Fibroblast of lung (primary cell): ENCODE measurements around the gene NUP133. TPM values are rescaled to one million over a fixed set of nuclear protein-coding genes. Genes with fewer than 3 reads are reported as not detected.

ENCODE experiments used
- DNase-seq, 2 donors: peaks; one replicate each; pipeline versions ENCODE4 v3.0.0 to v3.0.0-alpha.2; 2010; ENCODE audit warnings: low read depth in 2 of 2
- H2AFZ ChIP-seq: 2 replicates; pipeline ENCODE4 v1.5.1; 2012; ENCODE audit warnings: low read length, control low read depth, inconsistent platforms
- H3K27ac ChIP-seq: 2 replicates; pipeline ENCODE4 v1.5.1; 2011; ENCODE audit warnings: low read length, control low read depth; ENCODE audit not compliant: insufficient read depth
- H3K27me3 ChIP-seq: 2 replicates; pipeline ENCODE4 v1.5.1; 2011; ENCODE audit warnings: mild to moderate bottlenecking, low read length; ENCODE audit not compliant: control insufficient read depth, insufficient read depth
- H3K36me3 ChIP-seq: 2 replicates; pipeline ENCODE4 v1.5.1; 2011; ENCODE audit warnings: low read length; ENCODE audit not compliant: control insufficient read depth, insufficient read depth
- H3K4me1 ChIP-seq: 2 replicates; pipeline ENCODE4 v1.5.1; 2011; ENCODE audit warnings: low read length; ENCODE audit not compliant: control insufficient read depth, insufficient read depth; ENCODE audit errors: extremely low read depth
- H3K4me2 ChIP-seq: 2 replicates; pipeline ENCODE4 v1.5.1; 2011; ENCODE audit warnings: low read length, control low read depth; ENCODE audit not compliant: insufficient read depth; ENCODE audit errors: extremely low read depth
- H3K4me3 ChIP-seq, 4 experiments: fragments of 200-600 bp in 1 of 4; sonication (generic) in 1 of 4; replicated peaks in 1 of 4; 2 replicates each; pipeline ENCODE4 v1.5.1; 2011 to 2016; ENCODE audit warnings: low read length in 4 of 4, low read depth in 3 of 4, mild to moderate bottlenecking in 3 of 4, control low read depth in 2 of 4, inconsistent platforms in 1 of 4, mixed read lengths in 1 of 4; ENCODE audit not compliant: insufficient read depth in 1 of 4; ENCODE audit errors: control extremely low read depth in 1 of 4
- H3K79me2 ChIP-seq: 2 replicates; pipeline ENCODE4 v1.5.1; 2012; ENCODE audit warnings: mild to moderate bottlenecking, low read length, inconsistent platforms; ENCODE audit not compliant: control insufficient read depth, insufficient read depth
- H3K9ac ChIP-seq: 2 replicates; pipeline ENCODE4 v1.5.1; 2011; ENCODE audit warnings: mild to moderate bottlenecking, low read length, control low read depth; ENCODE audit not compliant: insufficient read depth
- H3K9me3 ChIP-seq: 2 replicates; pipeline ENCODE4 v1.5.1; 2012; ENCODE audit warnings: low read depth, low read length; ENCODE audit not compliant: control insufficient read depth, insufficient read depth
- H4K20me1 ChIP-seq: 2 replicates; pipeline ENCODE4 v1.5.1; 2011; ENCODE audit warnings: low read length; ENCODE audit not compliant: control insufficient read depth, insufficient read depth; ENCODE audit errors: extremely low read depth
- EZH2 ChIP-seq: IDR thresholded peaks from 2 replicates; pipeline ENCODE4 v1.5.1; 2012; ENCODE audit warnings: low read length, control low read depth, mild to moderate bottlenecking; ENCODE audit errors: missing control alignments
- polyA plus RNA-seq, 2 donors: library from polyadenylated mRNA; depleted of rRNA in 1 of 2; stranded (reverse) in 1 of 2; unstranded in 1 of 2; fragments of >200 nt; gene quantifications; 2 replicates each; pipeline ENCODE4 v1.2.1, GENCODE V29; 2011 to 2012; ENCODE audit warnings: missing spikeins in 1 of 2
- total RNA-seq: library from RNA; depleted of rRNA; stranded (reverse); fragments of >200 nt; gene quantifications from 2 replicates; pipeline ENCODE4 v1.2.1, GENCODE V29; 2014
- TF ChIP-seq, protein P1 (sequence below), 2 donors: IDR thresholded peaks in 1 of 2; conservative IDR thresholded peaks in 1 of 2; 1 replicate in 1 of 2; 2 replicates in 1 of 2; pipeline ENCODE4 v1.5.1; 2011 to 2012; ENCODE audit warnings: low read length in 2 of 2, control low read depth in 1 of 2, inconsistent platforms in 1 of 2, low read depth in 1 of 2, mild to moderate bottlenecking in 1 of 2

The NUP133 gene
- total and polyA plus RNA-seq, 2 donors (not counting 1 experiment from before 2014, with no cell fraction given) = 20.8 to 31.9 TPM

DNA sequence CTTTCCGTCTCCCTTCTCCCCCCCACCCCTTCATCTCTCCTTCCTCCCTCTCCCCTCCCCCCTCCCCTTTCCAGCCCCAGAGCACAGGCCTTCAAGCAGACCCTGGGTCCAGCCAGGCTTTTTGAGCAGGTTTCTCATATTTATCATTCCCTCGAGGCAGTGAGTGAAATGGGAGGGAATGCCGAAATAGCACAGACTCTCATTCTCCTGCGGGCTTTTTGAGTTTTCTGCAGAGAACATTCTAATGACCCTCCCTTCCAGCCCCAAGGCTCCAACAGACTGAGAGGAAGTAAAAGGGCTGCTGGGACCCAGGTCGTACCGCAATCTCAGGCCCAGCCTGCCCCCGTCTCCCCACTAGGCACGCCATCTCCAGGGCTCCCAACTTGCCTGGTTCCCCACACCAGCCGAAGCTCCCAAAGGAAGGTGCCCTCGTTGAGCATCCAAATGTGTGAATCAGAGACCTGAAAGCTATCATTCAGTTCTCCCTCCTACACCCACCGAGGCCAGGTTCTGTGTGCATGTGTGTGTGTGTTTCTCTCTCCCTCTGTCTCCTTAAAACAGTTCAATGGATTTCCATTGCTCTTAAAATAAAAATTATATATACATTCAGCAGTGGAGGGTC lies 96.6 kb downstream of the NUP133 start:
- H2AFZ ChIP-seq = no peak overlapping the region

DNA sequence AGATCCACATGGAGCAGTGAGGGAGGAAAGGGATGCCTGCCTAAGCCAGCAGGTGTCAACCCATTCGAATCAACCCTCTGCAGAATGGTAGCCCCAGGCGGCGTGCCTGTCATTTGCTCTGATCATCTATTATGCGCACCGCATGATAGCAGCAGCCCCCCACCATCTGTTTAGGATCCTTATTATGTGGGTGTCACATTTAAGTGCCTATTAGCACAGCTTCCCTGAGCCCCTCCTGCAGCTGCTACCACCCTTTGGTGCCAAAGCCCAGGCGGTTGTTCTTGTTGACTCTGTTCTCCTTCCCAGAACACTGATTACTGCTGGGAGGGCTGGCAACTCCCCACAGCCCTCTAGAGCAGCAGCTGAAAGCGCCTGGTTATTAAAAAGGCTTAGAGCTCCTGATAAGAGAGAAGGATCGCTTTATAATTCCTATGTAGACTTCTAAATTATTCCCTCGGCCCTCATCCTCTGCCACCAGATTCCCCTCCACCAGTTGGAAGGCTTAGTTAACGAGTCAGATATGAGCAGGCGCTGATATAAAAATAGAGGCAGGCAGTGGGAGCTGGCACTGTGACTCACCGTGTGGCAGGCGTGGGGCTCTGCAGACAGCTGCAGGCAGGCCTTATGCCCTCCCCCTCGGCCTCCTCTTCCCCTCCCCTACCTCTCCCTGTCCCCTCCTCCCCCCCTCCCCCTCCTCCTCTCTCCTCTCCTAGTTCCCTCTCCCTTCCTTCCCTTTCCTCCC lies 97.3 kb downstream of the NUP133 start:
- H3K4me2 ChIP-seq = peak overlapping the region; percentile 15
- H3K4me1 ChIP-seq = no peaks in the 10 kb centered on the region
- TF ChIP-seq EZH2 = no peak
- TF ChIP-seq, protein P1, sequence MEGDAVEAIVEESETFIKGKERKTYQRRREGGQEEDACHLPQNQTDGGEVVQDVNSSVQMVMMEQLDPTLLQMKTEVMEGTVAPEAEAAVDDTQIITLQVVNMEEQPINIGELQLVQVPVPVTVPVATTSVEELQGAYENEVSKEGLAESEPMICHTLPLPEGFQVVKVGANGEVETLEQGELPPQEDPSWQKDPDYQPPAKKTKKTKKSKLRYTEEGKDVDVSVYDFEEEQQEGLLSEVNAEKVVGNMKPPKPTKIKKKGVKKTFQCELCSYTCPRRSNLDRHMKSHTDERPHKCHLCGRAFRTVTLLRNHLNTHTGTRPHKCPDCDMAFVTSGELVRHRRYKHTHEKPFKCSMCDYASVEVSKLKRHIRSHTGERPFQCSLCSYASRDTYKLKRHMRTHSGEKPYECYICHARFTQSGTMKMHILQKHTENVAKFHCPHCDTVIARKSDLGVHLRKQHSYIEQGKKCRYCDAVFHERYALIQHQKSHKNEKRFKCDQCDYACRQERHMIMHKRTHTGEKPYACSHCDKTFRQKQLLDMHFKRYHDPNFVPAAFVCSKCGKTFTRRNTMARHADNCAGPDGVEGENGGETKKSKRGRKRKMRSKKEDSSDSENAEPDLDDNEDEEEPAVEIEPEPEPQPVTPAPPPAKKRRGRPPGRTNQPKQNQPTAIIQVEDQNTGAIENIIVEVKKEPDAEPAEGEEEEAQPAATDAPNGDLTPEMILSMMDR (conservative IDR thresholded peaks at IDR 0.05 in 1 of 2, IDR thresholded peaks at IDR 0.05 in 1 of 2; ENCODE audit: low read depth in 1 of 2, low read length in 2 of 2) = no peak
- no peak overlapping the region for H3K9ac ChIP-seq
- no peak overlapping the region for H3K4me3 ChIP-seq
- no peak overlapping the region for H3K27ac ChIP-seq
- no peak overlapping the region for H2AFZ ChIP-seq
- no peaks in the 10 kb centered on the region for H3K36me3 ChIP-seq
- peak; percentile 54 to 64 for DNase-seq
- H3K27me3 ChIP-seq = peaks cover 25% of the 10 kb centered on the region
- no peaks in the 10 kb centered on the region for H4K20me1 ChIP-seq
- H3K79me2 ChIP-seq = no peaks in the 10 kb centered on the region
- no peaks in the 10 kb centered on the region for H3K9me3 ChIP-seq

More for the DNA sequence above, 96.6 kb downstream of the NUP133 start:
- Histone ChIP-seq H3K27me3 (peaks cover 24% of the 10 kb centered on the region), H3K79me2 (no peaks in the 10 kb centered on the region), H3K4me2 (no peak overlapping the region), H3K9ac (no peak overlapping the region), H3K36me3 (no peaks in the 10 kb centered on the region), H3K4me3 (no peak overlapping the region), H4K20me1 (no peaks in the 10 kb centered on the region), H3K9me3 (no peaks in the 10 kb centered on the region), H3K27ac (no peak overlapping the region), H3K4me1 (no peaks in the 10 kb centered on the region)
- DNase-seq = no peak
- no peak for TF ChIP-seq EZH2
- TF ChIP-seq, protein P1 (conservative IDR thresholded peaks at IDR 0.05 in 1 of 2, IDR thresholded peaks at IDR 0.05 in 1 of 2; ENCODE audit: low read depth in 1 of 2, low read length in 2 of 2) = no peak

DNA sequence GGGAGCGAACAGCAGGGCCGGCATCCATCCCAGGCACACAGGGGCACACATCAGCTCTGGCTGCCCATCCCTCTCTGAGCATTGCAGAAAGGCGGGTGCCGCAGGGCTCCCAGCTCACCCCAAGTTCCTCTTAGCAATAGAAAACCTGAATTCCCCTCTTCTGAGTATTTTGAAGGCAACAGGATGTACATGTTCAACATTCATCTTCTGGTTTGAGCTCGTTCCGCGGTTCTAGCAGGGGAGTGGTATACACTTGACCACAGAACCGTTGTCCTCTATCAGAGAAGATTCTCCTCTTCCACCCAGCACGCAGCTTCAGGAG lies 97.8 kb downstream of the NUP133 start:
- no peaks in the 10 kb centered on the region for H3K4me1 ChIP-seq
- peak; percentile 43 for TF ChIP-seq EZH2
- TF ChIP-seq, protein P1 (conservative IDR thresholded peaks at IDR 0.05 in 1 of 2, IDR thresholded peaks at IDR 0.05 in 1 of 2; ENCODE audit: low read depth in 1 of 2, low read length in 2 of 2) = no peak
- H3K79me2 ChIP-seq = no peaks in the 10 kb centered on the region
- H3K4me3 ChIP-seq = no peak overlapping the region
- no peaks in the 10 kb centered on the region for H3K36me3 ChIP-seq
- H3K9me3 ChIP-seq = no peaks in the 10 kb centered on the region
- H3K9ac ChIP-seq = no peak overlapping the region
- H3K4me2 ChIP-seq = no peak overlapping the region
- H3K27ac ChIP-seq = no peak overlapping the region
- H3K27me3 ChIP-seq = peaks cover 25% of the 10 kb centered on the region
- no peak for DNase-seq
- no peak overlapping the region for H2AFZ ChIP-seq
- no peaks in the 10 kb centered on the region for H4K20me1 ChIP-seq
